ENCODE data around the gene NTF4. TPM values are rescaled to one million over a fixed set of nuclear protein-coding genes. Genes with fewer than 3 reads are reported as not detected.
A peak's percentile ranks its signal among the peaks of the same experiment; 100 is the strongest.

NTF4 gene
- total and polyA plus RNA-seq, 2 of the 13 experiments (the other 11 are each of a cell fraction or from before 2014, with no cell fraction given) = not detected

- 0 out of 2 replicates have a peak, but pooled peaks have one; percentile 78 for TF ChIP-seq ZNF567 (CRISPR knock-in tag; IDR thresholded peaks at IDR 0.05; ENCODE audit: borderline replicate concordance)
- TF ChIP-seq POGK (CRISPR knock-in tag; conservative IDR thresholded peaks at IDR 0.05) = peak; percentile 85
- TF ChIP-seq ZNF841 (CRISPR knock-in tag; IDR thresholded peaks at IDR 0.05; ENCODE audit: borderline replicate concordance) = no peak
- 0 out of 2 replicates have a peak, but pooled peaks have one; percentile 21 for TF ChIP-seq CSRNP1 (CRISPR knock-in tag; IDR thresholded peaks at IDR 0.05)
- TF ChIP-seq ZNF619 (CRISPR knock-in tag; IDR thresholded peaks at IDR 0.05) = peak; percentile 70; the same call in 1 of the 2 replicates
- TF ChIP-seq CREM (IDR thresholded peaks at IDR 0.05) = no peak
- no peak for TF ChIP-seq CREM (CRISPR knock-in tag; IDR thresholded peaks at IDR 0.05)
- TF ChIP-seq IRX3 (CRISPR knock-in tag; IDR thresholded peaks at IDR 0.05; ENCODE audit: borderline replicate concordance, low read depth) = 0 out of 2 replicates have a peak, but pooled peaks have one; percentile 54
- TF ChIP-seq CTCF (CRISPR knock-in tag; IDR thresholded peaks at IDR 0.05) = peak; percentile 64
- 0 out of 2 replicates have a peak, but pooled peaks have one; percentile 18 for TF ChIP-seq RXRB (CRISPR knock-in tag; IDR thresholded peaks at IDR 0.05; ENCODE audit: borderline replicate concordance)
- TF ChIP-seq RFX3 (CRISPR knock-in tag; IDR thresholded peaks at IDR 0.05) = no peak
- peak; percentile 95 for TF ChIP-seq SP4 (CRISPR knock-in tag; IDR thresholded peaks at IDR 0.05)
- no peak for TF ChIP-seq ZNF17 (CRISPR knock-in tag; IDR thresholded peaks at IDR 0.05)
- TF ChIP-seq ZNF83 (CRISPR knock-in tag; IDR thresholded peaks at IDR 0.05; ENCODE audit: borderline replicate concordance) = peak; percentile 76; the same call in 1 of the 2 replicates
- TF ChIP-seq RARA (CRISPR knock-in tag; IDR thresholded peaks at IDR 0.05) = peak; percentile 31
- TF ChIP-seq FOXC1 (CRISPR knock-in tag; IDR thresholded peaks at IDR 0.05; ENCODE audit: borderline replicate concordance) = peak; percentile 73
- no peak for TF ChIP-seq MAF1 (CRISPR knock-in tag; IDR thresholded peaks at IDR 0.05; ENCODE audit: borderline replicate concordance)
- no peak for TF ChIP-seq CENPT (CRISPR knock-in tag; IDR thresholded peaks at IDR 0.05; ENCODE audit: low read depth)
- no peak for TF ChIP-seq ZNF232 (CRISPR knock-in tag; IDR thresholded peaks at IDR 0.05; ENCODE audit: borderline replicate concordance)
- TF ChIP-seq CREB3 (CRISPR knock-in tag; IDR thresholded peaks at IDR 0.05) = 0 out of 2 replicates have a peak, but pooled peaks have one; percentile 28
- 0 out of 2 replicates have a peak, but pooled peaks have one; percentile 11 for TF ChIP-seq ELF1 (CRISPR knock-in tag; IDR thresholded peaks at IDR 0.05)
- no peak for TF ChIP-seq KLF9 (CRISPR knock-in tag; IDR thresholded peaks at IDR 0.05; ENCODE audit: low read depth)
Observed at GRCh38 chr19:49113762-49114629, 49.4 kb upstream of the NTF4 start, which contains the start of gene LIN7B (continued).

Measured in HepG2 (cell line).